A673 (cell line): Measurements from ENCODE around the gene NPIPB2.

ENCODE experiments used
- CTCF ChIP-seq: fragments of 300-800, 200-600 bp; sonication (generic); conservative IDR thresholded peaks from 2 replicates; pipeline ENCODE4 v1.5.1; 2017; ENCODE audit warnings: low read depth, mild to moderate bottlenecking, antibody characterized with exemption, low read length, moderate library complexity, mixed read lengths
- EZH2 ChIP-seq: fragments of 200-600 bp; sonication (generic); IDR thresholded peaks from 2 replicates; pipeline ENCODE4 v1.6.1; 2017; ENCODE audit warnings: borderline replicate concordance, low read depth, mild to moderate bottlenecking, mixed read lengths, antibody characterized with exemption, low read length; ENCODE audit not compliant: poor library complexity, severe bottlenecking

- TF ChIP-seq CTCF: no peak
- no peak for TF ChIP-seq EZH2
Observed at GRCh38 chr16:11946433-11946832, 4.6 kb upstream of the NPIPB2 start.
